Hematopoietic multipotent progenitor cell treated with erythropoietin and hydrocortisone succinate and interleukin-3 and kit ligand, for 4 days (in vitro differentiated cells): ENCODE data around the gene FBXW7.

Experiments
- DNase-seq: peaks from one replicate; pipeline ENCODE4 v3.0.0-alpha.2; 2015

FBXW7 gene

DNA sequence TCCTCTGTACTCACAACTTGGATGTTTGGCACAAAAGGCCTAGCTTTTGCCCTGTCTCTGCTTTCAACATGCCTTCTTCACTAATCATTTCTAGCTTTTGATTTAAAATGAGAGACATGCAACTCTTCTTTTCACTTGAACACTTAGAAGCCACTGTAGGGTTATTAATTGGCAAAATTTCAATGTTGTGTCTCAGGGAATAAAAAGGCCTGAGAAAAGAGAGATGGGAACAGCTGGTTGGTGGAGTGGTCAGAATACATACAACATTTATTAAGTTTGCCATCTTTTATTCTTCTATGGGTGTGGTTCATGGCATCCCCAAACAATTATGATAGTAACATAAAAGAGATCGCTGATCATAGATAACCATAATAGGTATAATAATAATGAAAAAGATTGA, 114.3 kb downstream of the FBXW7 start:
- DNase-seq = no peak

DNA sequence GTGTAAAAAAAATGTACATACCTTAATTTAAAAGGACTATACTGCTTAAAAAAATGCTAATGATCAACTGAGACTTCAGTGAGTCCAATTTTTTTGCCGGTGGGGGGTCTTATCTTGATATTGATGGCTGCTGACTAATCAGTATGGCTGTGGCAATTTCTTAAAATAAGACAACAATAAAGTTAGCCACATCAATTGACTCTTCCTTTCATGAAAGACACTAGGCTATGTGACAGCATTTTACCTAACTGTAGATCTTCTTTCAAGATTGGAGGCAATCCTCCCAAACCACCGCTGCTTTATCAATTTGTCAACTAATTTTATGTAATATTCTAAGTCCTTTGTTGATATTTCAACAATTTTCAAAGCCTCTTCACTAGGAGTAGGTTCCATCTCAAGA, 116.1 kb downstream of the FBXW7 start:
- DNase-seq = no peak

DNA sequence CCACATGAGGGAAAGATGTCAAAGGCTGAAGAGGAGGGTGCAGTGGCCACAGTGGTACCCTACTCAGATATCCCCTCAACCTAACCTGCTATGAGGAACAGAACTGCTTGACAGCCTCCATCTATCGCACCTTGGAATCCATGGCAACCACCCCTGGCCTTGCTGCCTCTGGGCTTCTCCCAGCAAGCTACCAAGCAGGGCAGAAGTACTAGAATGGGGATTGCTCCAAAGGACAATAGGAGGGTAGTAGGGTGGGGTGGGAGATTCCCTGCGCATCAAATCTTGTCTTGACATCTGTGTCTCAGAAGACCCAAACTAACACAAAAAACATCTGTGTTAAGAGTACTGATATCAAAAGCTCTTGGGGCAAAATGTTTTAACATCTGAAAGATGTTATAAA, 118.2 kb downstream of the FBXW7 start:
- no peak for DNase-seq

DNA sequence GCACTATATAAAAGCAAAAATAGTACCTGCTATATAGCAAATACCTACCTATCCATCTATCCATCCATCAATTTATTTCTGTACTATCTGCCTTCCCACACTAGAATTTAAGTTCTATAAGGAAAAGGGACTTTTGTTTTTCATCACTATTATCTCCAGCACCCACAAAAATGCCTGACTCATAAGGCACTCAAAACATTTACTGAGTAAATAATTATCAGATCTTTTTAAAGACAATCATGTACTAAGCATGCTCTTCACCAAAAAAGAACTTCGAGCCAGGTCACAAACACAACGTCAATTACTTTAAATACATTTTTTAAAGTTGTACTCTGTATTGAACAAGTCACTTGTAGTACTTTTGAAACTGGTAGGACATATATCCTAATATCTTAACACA, 119.9 kb downstream of the FBXW7 start:
- no peak for DNase-seq

DNA sequence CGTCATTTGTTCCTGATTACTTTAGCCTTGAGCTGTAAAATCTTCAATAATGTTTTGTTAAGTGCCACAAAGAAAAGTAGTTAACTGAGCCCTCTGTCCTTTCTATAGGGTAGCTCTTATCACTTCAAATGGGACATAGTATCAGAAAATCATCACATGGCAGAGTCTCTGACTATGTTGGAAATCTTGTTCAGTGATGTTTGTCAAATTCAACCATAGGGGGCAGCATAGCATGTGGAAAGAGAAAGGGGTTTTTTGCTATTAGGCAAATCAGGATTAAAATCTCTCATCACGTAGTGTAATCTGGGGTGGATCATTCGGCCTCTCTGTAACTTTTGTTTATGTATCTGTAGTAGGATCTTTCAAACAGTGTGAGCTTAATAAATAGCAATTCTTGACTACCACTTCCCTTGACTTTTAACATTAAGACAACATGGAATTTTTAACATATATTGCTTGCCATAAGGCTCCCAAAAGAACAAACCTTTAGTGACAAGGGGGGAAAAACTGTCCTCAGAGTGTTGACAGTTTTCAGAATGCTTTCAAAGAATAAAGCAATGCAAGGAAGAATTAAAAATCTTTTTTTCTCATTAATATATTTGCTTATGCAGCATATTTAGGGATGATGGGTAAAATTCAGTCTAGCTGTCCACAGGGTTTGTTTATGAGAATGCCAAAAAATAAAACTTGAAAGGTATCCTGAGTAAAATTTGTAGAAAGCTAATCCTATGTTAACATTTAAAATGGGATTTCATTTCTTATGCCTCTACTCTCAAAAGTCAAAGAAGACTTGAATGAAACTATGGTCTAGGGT, 127.2 kb downstream of the FBXW7 start:
- DNase-seq = peak; percentile 74

DNA sequence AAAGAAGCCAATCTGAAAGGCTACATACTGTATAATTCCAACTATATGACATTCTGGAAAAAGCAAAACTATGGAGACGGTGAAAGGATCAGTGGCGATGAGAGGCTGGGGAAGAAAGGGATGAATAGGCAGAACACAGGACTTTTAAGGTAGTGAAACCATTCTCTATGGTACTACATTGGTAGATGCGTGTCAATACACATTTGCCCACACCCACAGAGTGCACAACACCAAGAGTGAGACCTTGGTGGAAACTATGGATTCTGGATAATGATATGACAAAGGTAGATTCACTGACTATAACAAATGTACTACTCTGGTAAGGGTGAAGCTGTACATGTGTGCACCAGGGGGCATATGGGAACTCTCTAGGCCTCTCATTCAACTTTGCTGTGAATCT, 134.5 kb downstream of the FBXW7 start:
- no peak for DNase-seq

DNA sequence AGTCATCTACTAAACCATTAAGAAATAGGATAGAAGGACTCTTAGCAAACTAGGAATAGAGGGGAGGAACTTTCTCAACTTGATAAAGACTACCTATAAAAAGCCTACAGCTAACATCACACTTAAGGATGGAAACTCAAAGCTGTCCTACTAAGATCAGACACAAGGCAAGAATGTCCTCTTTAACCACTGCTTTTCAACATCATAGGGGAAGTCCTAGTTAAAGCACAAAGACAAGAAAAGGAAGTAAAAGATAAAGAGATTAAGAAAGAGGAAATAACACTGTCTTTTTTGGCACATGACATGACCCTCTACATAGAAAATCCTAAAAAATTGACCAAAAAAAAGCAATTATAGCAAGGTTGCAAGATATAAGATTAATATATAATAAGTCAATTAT, 136.6 kb downstream of the FBXW7 start:
- DNase-seq = peak; percentile 73

DNA sequence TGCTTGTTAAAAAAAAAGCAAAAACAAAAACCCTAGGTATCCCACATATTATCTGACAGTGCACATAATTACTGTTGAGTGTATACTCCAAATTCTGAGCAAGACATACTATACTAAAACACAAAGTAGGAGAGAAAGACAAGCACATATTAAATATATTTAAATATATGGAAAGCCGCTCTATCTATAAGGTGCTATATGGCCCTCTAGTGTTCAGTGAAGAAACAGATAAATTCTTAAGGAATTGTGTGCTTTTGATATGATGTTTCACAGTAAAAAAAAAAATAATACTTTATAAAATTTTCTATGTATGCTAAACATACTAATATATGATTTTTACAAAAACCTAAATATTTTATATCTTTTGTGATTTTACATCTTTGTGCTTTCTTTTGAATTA, 137.8 kb downstream of the FBXW7 start:
- DNase-seq = peak; percentile 61

DNA sequence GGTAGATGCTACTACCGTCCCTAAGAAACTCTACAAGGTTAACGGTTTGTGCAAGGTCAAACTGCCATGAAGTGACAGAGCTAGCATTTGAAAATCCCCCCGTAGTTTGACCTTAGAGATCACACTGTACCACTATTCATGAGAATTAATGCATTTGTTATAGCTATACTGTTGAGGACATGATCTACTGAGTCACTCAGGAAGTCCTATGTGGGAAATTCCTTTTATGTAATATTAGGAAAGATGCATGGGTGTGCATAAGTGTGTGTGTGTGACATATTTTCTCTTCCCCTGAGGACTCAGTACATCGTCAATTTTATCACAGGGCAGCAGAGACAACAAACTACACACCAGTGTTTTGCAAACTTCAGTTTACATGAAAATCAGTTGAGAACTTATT, 141.1 kb downstream of the FBXW7 start:
- DNase-seq = no peak

DNA sequence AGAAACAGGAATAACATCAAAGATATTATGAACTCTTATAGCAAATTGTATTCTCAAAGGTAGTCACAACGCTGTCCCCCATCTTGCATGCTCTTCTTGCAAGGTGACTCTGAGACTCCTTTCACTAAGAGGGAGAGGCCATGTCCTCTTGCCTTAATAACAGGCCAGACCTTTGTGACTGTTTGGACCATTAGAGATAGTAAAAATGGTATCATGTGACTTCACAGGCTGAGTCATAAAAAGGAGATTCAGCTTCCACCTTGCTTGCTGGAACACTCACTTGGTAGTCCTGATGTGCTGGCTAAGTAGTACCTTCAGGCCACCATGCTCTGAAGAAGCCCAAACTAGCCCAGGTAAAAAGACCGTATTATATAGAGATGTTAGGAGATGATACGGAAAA, 143.8 kb downstream of the FBXW7 start:
- no peak for DNase-seq

DNA sequence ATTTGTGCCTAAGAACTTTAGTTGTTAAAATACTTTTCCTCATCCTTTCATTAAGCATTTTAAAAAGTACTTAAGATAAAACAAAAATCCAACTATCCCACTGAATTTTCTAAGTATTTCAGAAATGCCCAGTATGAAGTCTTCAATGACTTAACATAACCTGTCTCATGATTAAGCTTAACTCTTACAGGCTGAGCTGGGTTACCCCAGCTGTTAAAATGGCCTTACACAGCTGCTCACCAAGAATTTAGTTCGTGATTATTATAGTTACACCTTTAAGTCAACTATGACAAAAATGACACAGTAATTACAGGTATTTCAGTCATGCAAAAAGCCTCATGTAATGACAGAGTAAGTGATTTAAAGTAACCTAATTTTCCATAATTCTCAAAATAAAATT, 145.7 kb downstream of the FBXW7 start:
- DNase-seq = no peak

DNA sequence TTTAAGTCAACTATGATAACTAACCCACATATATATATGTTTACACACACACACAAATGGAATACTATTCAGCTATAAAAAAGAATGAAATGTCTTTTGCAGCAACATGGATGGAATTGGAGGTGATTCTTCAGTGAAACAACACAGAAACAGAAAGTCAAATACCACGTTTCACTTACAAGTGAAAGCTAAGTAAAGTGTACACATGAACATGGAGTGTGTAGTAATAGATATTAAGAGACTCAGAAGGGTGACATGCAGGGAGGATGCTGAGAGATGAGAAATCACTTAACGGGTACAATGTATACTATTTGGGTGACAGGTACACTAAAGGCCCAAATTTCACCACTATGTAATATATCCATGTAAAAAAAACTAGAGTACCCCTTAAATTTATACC, 146.5 kb downstream of the FBXW7 start:
- DNase-seq = no peak

DNA sequence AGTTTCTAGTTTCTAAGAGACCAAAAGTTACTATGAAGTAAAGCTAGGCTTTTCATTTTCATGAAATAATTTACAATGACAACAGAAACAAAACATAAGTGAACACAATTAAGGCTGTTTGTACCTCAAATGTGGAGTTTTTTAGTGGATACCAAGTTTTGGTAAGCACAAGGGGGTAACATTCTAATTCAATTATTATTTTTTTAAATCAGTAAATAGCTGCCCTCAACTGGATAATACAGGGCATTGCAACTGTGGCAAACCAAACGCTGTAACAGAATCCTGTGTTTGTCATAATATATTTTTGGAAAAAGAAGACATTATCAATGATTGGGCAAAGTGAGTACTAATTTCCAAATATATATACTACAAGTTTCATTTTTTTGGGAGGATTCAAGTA, 150.3 kb downstream of the FBXW7 start:
- peak; percentile 46 for DNase-seq

DNA sequence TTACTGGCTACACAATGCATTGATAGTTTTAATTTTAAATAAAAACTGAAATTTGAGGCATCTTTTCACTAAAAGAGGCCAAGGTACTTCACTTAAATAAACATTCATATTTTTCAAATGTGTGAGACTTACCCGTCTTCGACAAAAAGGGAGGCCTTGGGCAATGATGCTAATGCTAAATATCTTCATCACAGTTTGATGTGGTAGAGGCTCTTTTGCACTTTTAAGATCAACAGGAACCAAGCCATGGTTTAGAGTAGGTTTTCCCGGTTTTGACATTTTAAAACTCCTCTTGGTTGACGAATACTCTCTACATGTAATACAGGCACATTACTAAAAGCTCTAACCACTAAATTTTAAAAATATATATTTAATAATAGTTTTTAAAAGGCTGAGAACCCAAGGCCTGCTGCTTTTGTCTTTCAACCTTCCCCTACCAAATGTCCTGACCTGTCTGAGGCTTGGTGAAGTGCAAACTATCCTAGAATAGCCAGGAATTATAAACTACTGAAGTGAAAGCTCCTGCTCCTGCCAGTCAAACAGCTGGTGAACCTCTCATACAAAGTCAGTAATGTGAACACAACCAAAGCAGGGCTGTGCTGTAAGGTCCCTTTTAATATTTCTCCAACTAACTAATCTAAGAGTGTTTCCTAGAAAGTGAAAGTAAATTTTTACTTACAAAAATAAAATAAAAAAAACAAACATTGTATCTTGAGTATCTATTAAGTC, 153.7 kb downstream of the FBXW7 start:
- peak; percentile 19 for DNase-seq

DNA sequence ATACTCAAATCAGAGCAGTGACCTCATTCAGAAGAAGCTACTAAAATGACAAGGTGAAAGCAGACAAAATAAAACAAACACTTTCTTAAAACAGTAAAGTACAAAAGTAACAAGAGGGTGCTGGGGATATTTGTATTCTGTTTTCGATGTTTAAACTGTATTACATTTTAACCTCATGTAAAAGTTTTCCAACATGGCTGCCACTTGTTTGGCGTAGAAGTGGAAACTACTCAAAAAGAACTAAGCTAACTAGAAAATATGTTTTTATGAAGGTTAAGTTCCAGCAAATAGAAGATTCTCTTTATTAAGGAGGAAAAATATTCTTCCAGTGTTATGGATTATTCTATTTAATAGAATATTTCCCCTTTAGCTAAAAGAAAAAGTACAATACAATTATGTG, 155.0 kb downstream of the FBXW7 start:
- no peak for DNase-seq

DNA sequence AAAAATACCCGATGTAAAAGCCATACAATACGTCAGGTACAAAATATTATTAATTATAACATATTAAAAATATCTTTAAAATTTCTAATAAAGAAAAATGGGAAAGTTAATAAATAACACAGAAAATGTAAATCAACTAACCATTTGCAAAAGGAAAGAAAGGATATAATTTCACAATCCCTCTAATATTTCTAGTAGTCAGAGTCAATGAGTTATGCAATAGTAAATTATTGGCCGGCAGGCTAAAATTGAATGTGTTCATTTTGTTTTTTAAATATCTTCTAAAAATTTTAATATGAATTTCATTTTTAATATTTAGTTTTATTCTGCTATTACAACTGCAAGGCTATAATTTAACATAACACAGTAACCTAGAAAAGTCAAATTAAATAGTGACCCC, 155.7 kb downstream of the FBXW7 start:
- no peak for DNase-seq

DNA sequence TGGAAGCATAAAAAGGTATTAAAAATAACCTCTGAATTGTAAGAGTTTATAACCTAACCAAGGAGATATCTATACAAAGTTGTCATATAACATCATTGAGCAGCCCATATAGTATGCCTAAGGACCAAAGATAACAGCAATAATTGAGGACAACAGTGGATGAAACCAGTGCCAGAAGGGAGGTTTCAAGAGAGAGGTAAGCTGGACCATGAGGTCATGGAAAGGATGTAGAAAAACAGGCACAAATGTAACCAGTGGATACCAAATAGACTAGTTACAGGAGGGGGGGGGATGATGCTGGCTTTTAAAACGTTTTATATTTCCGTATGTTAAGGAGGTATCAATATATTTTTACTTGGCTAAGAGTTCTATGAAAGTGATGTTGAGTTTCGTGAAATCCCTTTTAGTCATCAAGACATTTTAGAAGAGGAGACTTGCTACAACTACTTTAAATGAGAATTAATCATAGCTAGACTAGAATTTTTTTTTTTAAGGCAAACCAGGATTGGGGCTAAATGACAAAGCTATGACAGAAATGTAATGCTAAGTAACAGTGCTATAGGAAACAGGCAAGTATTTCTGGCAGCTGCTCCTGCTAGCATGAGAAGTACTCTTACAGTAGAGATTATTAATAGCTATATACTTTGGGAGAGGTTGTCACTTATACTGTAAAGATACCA, 161.1 kb downstream of the FBXW7 start:
- DNase-seq = no peak

DNA sequence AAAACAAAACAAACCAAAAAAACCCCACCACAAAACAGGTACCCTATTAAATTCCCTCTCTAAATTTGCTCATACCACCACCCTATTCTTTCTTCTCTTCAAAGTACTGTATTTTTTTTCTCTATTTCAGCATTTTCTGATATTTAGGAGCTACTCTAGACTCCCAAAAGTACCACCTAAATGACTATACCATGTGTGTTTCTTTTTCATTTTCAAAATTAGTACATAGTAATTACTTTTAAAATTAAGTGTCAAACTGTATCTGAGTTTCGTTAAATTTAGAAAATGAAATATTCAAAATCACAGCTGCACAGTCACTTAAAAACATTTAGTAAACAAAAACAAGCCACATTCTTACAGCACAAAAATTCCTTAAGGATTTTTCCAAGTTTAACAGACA, 161.7 kb downstream of the FBXW7 start:
- DNase-seq = no peak

DNA sequence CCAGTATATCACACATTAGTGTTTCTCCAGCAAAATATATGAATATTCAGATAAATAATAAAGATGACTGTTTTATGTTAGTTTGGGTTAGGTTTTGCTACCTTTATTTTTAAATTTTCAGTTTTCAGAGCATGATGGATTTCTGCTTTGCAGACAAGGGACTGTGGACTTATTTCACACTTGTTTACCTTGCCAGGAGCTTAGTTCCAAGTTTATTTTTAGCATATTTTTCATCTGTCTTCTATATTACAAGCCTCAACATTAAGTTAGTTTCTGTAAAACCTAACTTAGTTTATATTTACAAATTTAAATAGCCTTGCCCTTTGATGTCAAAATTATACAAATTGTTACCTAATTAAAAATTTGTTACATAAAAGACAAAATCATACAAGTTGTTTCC, 163.4 kb downstream of the FBXW7 start:
- DNase-seq = no peak

DNA sequence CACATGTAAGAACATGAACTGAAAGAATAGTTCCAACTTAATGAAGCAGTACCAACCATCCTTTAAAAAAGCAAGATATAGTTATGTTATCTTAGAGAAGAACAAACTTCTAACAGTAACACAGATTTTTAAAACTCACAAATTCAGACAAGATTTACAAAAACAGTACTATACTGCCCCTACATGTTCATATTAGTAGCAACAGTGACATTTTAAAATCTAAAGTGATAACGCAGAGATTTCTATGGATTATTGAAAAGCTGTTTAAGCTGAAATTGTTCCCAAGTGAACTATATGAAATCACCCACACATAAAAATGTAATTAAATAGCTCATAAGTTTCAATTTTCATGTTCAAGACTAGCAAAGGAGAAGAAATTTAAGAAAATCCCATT, 166.0 kb downstream of the FBXW7 start:
- DNase-seq = peak; percentile 12

DNA sequence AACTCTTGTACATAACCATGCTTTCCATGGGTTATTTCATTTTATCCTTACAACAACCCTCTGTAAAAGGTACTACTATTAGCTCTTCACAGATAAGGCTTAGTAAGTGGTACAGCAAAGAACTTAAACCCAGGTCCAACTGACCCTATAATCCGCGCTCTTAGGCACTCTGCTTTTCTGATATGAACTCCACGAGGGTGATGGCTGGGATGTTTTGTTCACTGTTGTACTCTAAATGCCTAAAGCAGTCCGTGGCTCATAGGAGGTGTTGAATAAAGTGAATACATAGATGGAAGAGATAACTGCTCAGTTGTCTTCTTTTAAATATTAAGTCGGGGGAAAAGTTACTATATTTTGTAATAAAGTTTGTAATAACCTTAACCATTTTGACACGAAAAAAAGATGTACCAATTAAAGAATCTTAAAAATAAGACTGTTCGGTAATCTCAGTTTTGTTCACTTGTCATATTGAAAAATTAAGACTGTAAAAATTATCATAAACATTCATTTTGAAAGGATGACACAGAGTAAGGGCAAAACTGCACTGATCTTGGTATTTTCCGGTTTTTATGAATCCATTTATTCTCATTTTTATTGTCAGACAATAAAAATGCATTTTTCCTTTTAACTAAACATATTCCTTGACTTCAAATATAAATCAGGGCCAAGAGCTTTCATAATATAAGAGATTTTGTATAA, 166.5 kb downstream of the FBXW7 start:
- no peak for DNase-seq

DNA sequence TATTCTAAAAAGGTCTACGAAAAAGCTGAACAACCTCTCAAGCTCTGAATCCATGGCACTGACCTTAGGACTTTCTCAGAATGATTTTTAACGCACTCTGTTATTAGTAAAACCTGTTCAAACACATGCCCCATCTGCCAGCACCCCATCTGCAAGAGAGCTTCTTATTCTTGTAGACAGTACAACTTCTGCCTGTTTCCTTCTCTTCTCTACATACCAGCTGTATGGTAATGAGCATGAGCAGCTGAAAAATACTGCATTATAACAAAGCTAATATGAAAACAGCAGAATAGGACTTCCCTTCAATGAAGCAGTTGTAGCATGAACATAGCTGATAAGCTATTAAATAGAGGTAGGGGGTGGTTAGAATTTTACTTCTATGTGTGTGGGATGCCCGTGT, 167.9 kb downstream of the FBXW7 start:
- DNase-seq = no peak

DNA sequence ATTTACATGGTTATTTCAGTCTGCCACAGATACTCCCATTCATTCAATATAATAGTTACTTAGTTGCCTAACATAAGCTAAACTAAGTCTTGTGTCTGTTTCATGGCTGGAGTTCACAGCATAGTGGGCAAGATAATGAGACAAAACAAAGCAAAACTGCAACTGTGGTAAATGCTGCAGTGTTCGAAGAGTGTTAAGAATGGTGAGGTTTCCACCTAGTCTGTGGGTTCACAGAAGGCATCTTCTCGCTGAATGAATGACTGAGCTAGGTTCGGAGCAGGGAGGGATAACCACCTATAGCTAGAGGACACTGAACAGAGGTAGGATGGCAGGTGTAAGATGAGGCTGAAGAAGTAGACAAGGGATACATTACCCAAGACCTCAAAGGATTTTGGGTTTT, 171.0 kb downstream of the FBXW7 start:
- no peak for DNase-seq

DNA sequence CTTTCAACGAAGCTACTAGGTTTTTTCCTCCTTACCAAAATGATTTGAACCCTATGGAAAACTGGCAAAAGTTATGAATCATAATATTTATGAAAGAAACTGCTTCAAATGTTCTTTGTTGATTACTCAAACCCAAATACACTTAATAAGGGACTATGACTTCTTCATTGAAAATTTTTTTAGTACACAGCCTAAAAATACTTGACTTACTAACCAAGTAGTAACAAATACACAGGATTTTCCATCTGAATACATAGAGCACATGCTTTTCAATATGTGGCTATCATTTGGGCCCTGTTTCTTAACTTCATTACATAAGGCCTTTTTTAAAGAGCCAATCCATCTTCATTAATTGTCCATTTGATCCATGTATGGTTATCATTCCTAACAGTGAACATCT, 171.5 kb downstream of the FBXW7 start:
- DNase-seq = no peak
